Keratinocyte (primary cell): ENCODE results near the gene CUEDC1. TPM values are rescaled to one million over a fixed set of nuclear protein-coding genes. Genes with fewer than 3 reads are reported as not detected.

Source experiments
- DNase-seq: peaks from one replicate; pipeline ENCODE4 v3.0.0-alpha.2; 2011; ENCODE audit warnings: low read depth, missing footprints, low spot score
- FAIRE-seq: peaks from 2 replicates; lab custom pipeline; 2011; peaks lifted over from hg19 to GRCh38; lab: Jason Lieb, UNC
- H2AFZ ChIP-seq: 2 replicates; pipeline ENCODE4 v1.6.0; 2012; ENCODE audit warnings: low read length, control low read depth, inconsistent platforms; ENCODE audit not compliant: control insufficient read depth
- H3K27ac ChIP-seq: 2 replicates; pipeline ENCODE4 v1.5.1; 2011; ENCODE audit warnings: low read length; ENCODE audit not compliant: control insufficient read depth, insufficient read depth
- H3K27me3 ChIP-seq: 3 replicates; pipeline ENCODE4 v1.6.0; 2011; ENCODE audit warnings: low read length; ENCODE audit not compliant: control insufficient read depth, insufficient read depth; ENCODE audit errors: extremely low read depth
- H3K36me3 ChIP-seq, 2 experiments: 2 replicates in 1 of 2; 3 replicates in 1 of 2; pipeline ENCODE4 v1.5.1; 2011; ENCODE audit warnings: low read length in 2 of 2, mild to moderate bottlenecking in 1 of 2; ENCODE audit not compliant: control insufficient read depth in 2 of 2, insufficient read depth in 2 of 2; ENCODE audit errors: extremely low read depth in 1 of 2
- H3K4me1 ChIP-seq: 3 replicates; pipeline ENCODE4 v1.5.1; 2011; ENCODE audit warnings: low read length; ENCODE audit not compliant: control insufficient read depth, insufficient read depth; ENCODE audit errors: extremely low read depth
- H3K4me2 ChIP-seq: 3 replicates; pipeline ENCODE4 v1.6.0; 2011; ENCODE audit warnings: low read depth, low read length; ENCODE audit not compliant: control insufficient read depth, insufficient read depth; ENCODE audit errors: extremely low read depth
- H3K4me3 ChIP-seq, 3 experiments: fragments of 200-600 bp in 1 of 3; sonication (generic) in 1 of 3; 2 replicates in 2 of 3; 3 replicates in 1 of 3; pipeline ENCODE4 v1.5.1; 2011 to 2016; ENCODE audit warnings: low read length in 3 of 3, mild to moderate bottlenecking in 3 of 3, control low read depth in 2 of 3, inconsistent platforms in 1 of 3, low read depth in 1 of 3, mixed read lengths in 1 of 3, mixed run types in 1 of 3, moderate library complexity in 1 of 3; ENCODE audit not compliant: control insufficient read depth in 2 of 3, insufficient read depth in 2 of 3; ENCODE audit errors: extremely low read depth in 1 of 3
- H3K79me2 ChIP-seq: 2 replicates; pipeline ENCODE4 v1.6.0; 2012; ENCODE audit warnings: low read length; ENCODE audit not compliant: control insufficient read depth, insufficient read depth
- H3K9ac ChIP-seq: 3 replicates; pipeline ENCODE4 v1.6.0; 2011; ENCODE audit warnings: low read length; ENCODE audit not compliant: control insufficient read depth, insufficient read depth; ENCODE audit errors: extremely low read depth
- H3K9me1 ChIP-seq: 3 replicates; pipeline ENCODE4 v1.6.0; 2011; ENCODE audit warnings: low read length; ENCODE audit not compliant: control insufficient read depth, insufficient read depth; ENCODE audit errors: extremely low read depth
- H3K9me3 ChIP-seq: 2 replicates; pipeline ENCODE4 v1.5.1; 2012; ENCODE audit warnings: low read depth, low read length; ENCODE audit not compliant: control insufficient read depth
- H4K20me1 ChIP-seq: 3 replicates; pipeline ENCODE4 v1.6.0; 2011; ENCODE audit warnings: low read length; ENCODE audit not compliant: control insufficient read depth, insufficient read depth; ENCODE audit errors: extremely low read depth
- CTCF ChIP-seq, 3 experiments: IDR thresholded peaks in 1 of 3; conservative IDR thresholded peaks in 1 of 3; optimal IDR thresholded peaks in 1 of 3; 2 replicates in 2 of 3; 3 replicates in 1 of 3; pipeline versions ENCODE3 to v1.5.1; 2011; ENCODE audit warnings: low read length in 3 of 3, mild to moderate bottlenecking in 3 of 3, moderate library complexity in 2 of 3, control low read depth in 1 of 3, inconsistent platforms in 1 of 3; ENCODE audit not compliant: insufficient read depth in 2 of 3; ENCODE audit errors: extremely low read depth in 1 of 3
- EZH2 ChIP-seq: IDR thresholded peaks from one replicate; pipeline ENCODE4 v1.6.1; 2012; ENCODE audit warnings: inconsistent platforms, mild to moderate bottlenecking, low read length, moderate library complexity
- dilution Hi-C: fragments of 300-500 bp; cut with MboI; formaldehyde crosslinking; loops from one replicate; pipeline ENCODE4 v1.7.0; 2020; ENCODE audit warnings: low sequenced_read_pairs; ENCODE audit not compliant: extremely low pct_ligation_motif_present
- polyA plus RNA-seq, 5 experiments: library from polyadenylated mRNA; depleted of rRNA in 3 of 5; stranded (reverse) in 3 of 5; stranded (forward) in 1 of 5; unstranded in 1 of 5; fragments of >200 nt; gene quantifications; 1 replicate in 1 of 5; 2 replicates in 3 of 5; 3 replicates in 1 of 5; pipeline versions ENCODE4 v1.2.1 to v1.2.3, GENCODE V29; 2011 to 2012; ENCODE audit warnings: missing spikeins in 2 of 5, low read depth in 1 of 5, low replicate concordance in 1 of 5

CUEDC1 gene
- polyA plus RNA-seq, 1 donor (not counting 4 experiments of a cell fraction or from before 2014, with no cell fraction given): 12.9 TPM

DNA sequence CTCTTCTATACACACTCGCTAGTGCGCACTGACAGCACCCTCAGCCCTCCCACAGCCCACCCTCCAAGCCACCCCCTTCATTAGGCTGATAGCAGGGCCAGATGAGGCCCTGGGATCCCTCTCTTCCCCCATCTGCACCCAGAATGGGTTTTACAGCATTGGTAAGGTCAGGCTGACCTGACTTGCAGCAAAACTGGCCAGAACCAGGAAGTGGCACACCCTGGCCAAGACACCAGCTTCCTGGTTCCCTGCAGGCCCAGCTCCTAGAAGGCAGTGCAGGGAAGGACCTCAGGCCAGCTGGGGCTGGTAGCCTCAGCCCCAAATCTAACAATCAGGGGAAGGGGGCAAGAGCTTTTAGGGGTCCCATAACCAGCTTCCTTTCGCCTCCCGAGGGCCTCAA, 55.4 kb downstream of the CUEDC1 start:
- Histone ChIP-seq H3K9me1 (no peaks in the 10 kb centered on the region), H3K4me2 (peak overlapping the region; percentile 38), H2AFZ (no peak overlapping the region), H3K36me3 (no peaks in the 10 kb centered on the region), H3K9ac (peak overlapping the region; percentile 46), H4K20me1 (no peaks in the 10 kb centered on the region), H3K27me3 (no peaks in the 10 kb centered on the region), H3K9me3 (no peaks in the 10 kb centered on the region), H3K79me2 (no peaks in the 10 kb centered on the region), H3K4me3 (no peak overlapping the region), H3K27ac (peak overlapping the region; percentile 65), H3K4me1 (peaks cover 64% of the 10 kb centered on the region)
- TF ChIP-seq CTCF (optimal IDR thresholded peaks at IDR 0.05 in 1 of 3, IDR thresholded peaks at IDR 0.05 in 1 of 3, conservative IDR thresholded peaks at IDR 0.05 in 1 of 3; ENCODE audit: extremely low read depth in 1 of 3, insufficient read depth in 2 of 3, low read length in 3 of 3) (no peak), EZH2 (no peak)
- FAIRE-seq (no peak), DNase-seq (no peak)
- dilution Hi-C loops: no loop called here

DNA sequence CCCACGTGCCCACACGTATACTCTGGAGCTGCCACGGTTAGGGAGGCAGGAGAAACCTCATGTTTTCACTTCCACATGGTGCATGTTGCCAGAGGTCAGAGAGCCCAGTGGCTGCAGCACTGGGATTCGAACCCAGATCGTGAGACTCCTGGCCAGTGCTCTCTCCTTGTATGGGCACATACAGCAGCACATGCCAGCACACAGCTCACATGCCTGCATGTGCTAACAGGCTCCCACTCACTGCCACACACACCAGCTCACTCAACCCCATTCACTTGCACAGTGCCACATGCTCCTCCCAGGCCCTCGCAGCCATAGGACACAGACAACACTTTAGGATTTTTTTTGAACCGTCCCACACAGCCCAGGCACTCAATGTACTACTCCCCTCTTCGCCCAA, 55.8 kb downstream of the CUEDC1 start:
- H3K27me3 ChIP-seq: no peaks in the 10 kb centered on the region
- no peaks in the 10 kb centered on the region for H3K9me3 ChIP-seq
- no peaks in the 10 kb centered on the region for H4K20me1 ChIP-seq
- DNase-seq: no peak
- H3K9ac ChIP-seq: peak overlapping the region; percentile 46
- H3K4me3 ChIP-seq: no peak overlapping the region
- no peaks in the 10 kb centered on the region for H3K79me2 ChIP-seq
- H3K9me1 ChIP-seq: no peaks in the 10 kb centered on the region
- H3K27ac ChIP-seq: peak overlapping the region; percentile 65
- no peaks in the 10 kb centered on the region for H3K36me3 ChIP-seq
- H3K4me1 ChIP-seq: peaks cover 59% of the 10 kb centered on the region
- peak; percentile 57 for FAIRE-seq
- TF ChIP-seq EZH2 (no peak), CTCF (optimal IDR thresholded peaks at IDR 0.05 in 1 of 3, IDR thresholded peaks at IDR 0.05 in 1 of 3, conservative IDR thresholded peaks at IDR 0.05 in 1 of 3; ENCODE audit: extremely low read depth in 1 of 3, insufficient read depth in 2 of 3, low read length in 3 of 3) (no peak)
- dilution Hi-C loops: no loop called here
- H3K4me2 ChIP-seq: peak overlapping the region; percentile 39
- no peak overlapping the region for H2AFZ ChIP-seq
